Endothelial cell of umbilical vein (primary cell): ENCODE measurements around the gene MOB4. TPM values are rescaled to one million over a fixed set of nuclear protein-coding genes. Genes with fewer than 3 reads are reported as not detected.

Source experiments
- BruUV-seq: library from RNA; stranded (reverse); fragments of 400-500 nt; replicated peaks from 2 replicates; lab custom pipeline; 2021; lab: Mats Ljungman, UMichigan
- CTCF ChIA-PET: fragments of 300-600, 350-600 bp; sonication (Branson Sonifier 250); formaldehyde crosslinking; loops from one replicate; lab custom pipeline; 2021; ENCODE audit warnings: antibody characterized with exemption, inconsistent platforms; lab: Charles Lee
- POLR2A ChIA-PET: fragments of 300-600, 350-600 bp; sonication (Branson Sonifier 250); formaldehyde crosslinking; loops from one replicate; lab custom pipeline; 2021; ENCODE audit warnings: antibody characterized with exemption, inconsistent platforms; lab: Charles Lee
- DNase-seq: peaks from one replicate; pipeline ENCODE4 v3.0.0-alpha.2; 2011; ENCODE audit warnings: low read depth, low spot score
- FAIRE-seq: peaks from 2 replicates; lab custom pipeline; 2011; peaks lifted over from hg19 to GRCh38; lab: Jason Lieb, UNC
- H2AFZ ChIP-seq: 2 replicates; pipeline ENCODE4 v1.6.0; 2012; ENCODE audit warnings: low read depth, low read length, control low read depth, inconsistent platforms
- H3K27ac ChIP-seq: 2 replicates; pipeline ENCODE4 v1.5.1; 2011; ENCODE audit warnings: low read depth, mild to moderate bottlenecking, control low read depth, low read length, moderate library complexity; ENCODE audit not compliant: insufficient read depth
- H3K27me3 ChIP-seq, 2 experiments: 2 replicates each; pipeline versions ENCODE4 v1.6.0 to v1.6.1; 2011; ENCODE audit warnings: low read length in 2 of 2, mixed read lengths in 1 of 2; ENCODE audit not compliant: control insufficient read depth in 2 of 2, insufficient read depth in 2 of 2
- H3K36me3 ChIP-seq, 2 experiments: 2 replicates in 1 of 2; 3 replicates in 1 of 2; pipeline ENCODE4 v1.5.1; 2011; ENCODE audit warnings: low read length in 2 of 2, mild to moderate bottlenecking in 1 of 2, moderate library complexity in 1 of 2; ENCODE audit not compliant: control insufficient read depth in 2 of 2, insufficient read depth in 2 of 2; ENCODE audit errors: extremely low read depth in 1 of 2
- H3K4me1 ChIP-seq: 3 replicates; pipeline ENCODE4 v1.5.1; 2011; ENCODE audit warnings: mild to moderate bottlenecking, low read length; ENCODE audit not compliant: control insufficient read depth, insufficient read depth; ENCODE audit errors: extremely low read depth
- H3K4me2 ChIP-seq: 2 replicates; pipeline ENCODE4 v1.6.1; 2011; ENCODE audit warnings: low read length, control low read depth, mixed read lengths; ENCODE audit not compliant: insufficient read depth
- H3K4me3 ChIP-seq, 3 experiments: fragments of 200-600 bp in 1 of 3; sonication (generic), shearing (Covaris generic) in 1 of 3; replicated peaks in 1 of 3; 2 replicates each; pipeline ENCODE4 v1.5.1; 2011 to 2016; ENCODE audit warnings: control low read depth in 3 of 3, low read length in 3 of 3, mild to moderate bottlenecking in 2 of 3, inconsistent platforms in 1 of 3, low read depth in 1 of 3, moderate library complexity in 1 of 3; ENCODE audit not compliant: insufficient read depth in 1 of 3
- H3K79me2 ChIP-seq: 2 replicates; pipeline ENCODE4 v1.6.0; 2012; ENCODE audit warnings: low read length, inconsistent platforms; ENCODE audit not compliant: control insufficient read depth, insufficient read depth
- H3K9ac ChIP-seq: replicated peaks from 2 replicates; pipeline ENCODE3; 2011; ENCODE audit warnings: low read length, control low read depth; ENCODE audit not compliant: insufficient read depth; ENCODE audit errors: extremely low read depth
- H3K9me1 ChIP-seq: replicated peaks from 3 replicates; pipeline ENCODE4 v1.6.0; 2011; ENCODE audit warnings: mild to moderate bottlenecking, low read length; ENCODE audit not compliant: control insufficient read depth, insufficient read depth; ENCODE audit errors: extremely low read depth
- H3K9me3 ChIP-seq: replicated peaks from 2 replicates; pipeline ENCODE4 v1.5.1; 2012; ENCODE audit warnings: low read length, inconsistent platforms; ENCODE audit not compliant: control insufficient read depth, insufficient read depth
- H4K20me1 ChIP-seq: replicated peaks from 2 replicates; pipeline ENCODE3; 2011; ENCODE audit warnings: mild to moderate bottlenecking, low read length; ENCODE audit not compliant: control insufficient read depth, insufficient read depth; ENCODE audit errors: extremely low read depth
- CTCF ChIP-seq, 2 donors: IDR thresholded peaks; 1 replicate in 1 of 2; 2 replicates in 1 of 2; pipeline ENCODE4 v1.5.1; 2011; ENCODE audit warnings: low read length in 2 of 2, mild to moderate bottlenecking in 2 of 2, moderate library complexity in 2 of 2, control low read depth in 1 of 2, inconsistent platforms in 1 of 2, low read depth in 1 of 2; ENCODE audit not compliant: insufficient read depth in 1 of 2; ENCODE audit errors: extremely low read depth in 1 of 2
- EZH2 ChIP-seq: IDR thresholded peaks from 2 replicates; pipeline ENCODE4 v1.6.1; 2012; ENCODE audit warnings: borderline replicate concordance, low read depth, mild to moderate bottlenecking, moderate library complexity, low read length, inconsistent platforms; ENCODE audit not compliant: severe bottlenecking
- FOS ChIP-seq: IDR thresholded peaks from 2 replicates; pipeline ENCODE4 v1.6.1; 2011; ENCODE audit warnings: mild to moderate bottlenecking, low read length, moderate library complexity, borderline replicate concordance; ENCODE audit not compliant: insufficient read depth
- GATA2 ChIP-seq: IDR thresholded peaks from 2 replicates; pipeline ENCODE4 v1.7.0; 2011; ENCODE audit warnings: low read depth, mild to moderate bottlenecking, moderate library complexity, mixed read lengths, low read length; ENCODE audit not compliant: insufficient read length, insufficient read depth
- JUN ChIP-seq: IDR thresholded peaks from 2 replicates; pipeline ENCODE4 v1.6.1; 2011; ENCODE audit warnings: borderline replicate concordance, low read depth; ENCODE audit not compliant: insufficient read length, insufficient read depth
- MAX ChIP-seq: IDR thresholded peaks from 2 replicates; pipeline ENCODE4 v1.6.1; 2011; ENCODE audit not compliant: insufficient read depth, insufficient read length
- MYC ChIP-seq: IDR thresholded peaks from one replicate; pipeline ENCODE4 v1.6.1; 2011; ENCODE audit warnings: mild to moderate bottlenecking, low read depth, low read length
- POLR2A ChIP-seq: IDR thresholded peaks from 2 replicates; pipeline ENCODE4 v1.6.1; 2012; ENCODE audit warnings: low read depth, mild to moderate bottlenecking, control low read depth, low read length
- POLR2AphosphoS5 ChIP-seq: IDR thresholded peaks from 2 replicates; pipeline ENCODE4 v1.6.1; 2012; ENCODE audit warnings: low read depth, mild to moderate bottlenecking, control low read depth, low read length, moderate library complexity; ENCODE audit not compliant: insufficient read depth
- dilution Hi-C: fragments of 300-500 bp; cut with MboI; formaldehyde crosslinking; loops from one replicate; pipeline ENCODE4 v1.15.0; 2019; ENCODE audit warnings: low sequenced_read_pairs; ENCODE audit not compliant: extremely low pct_ligation_motif_present
- intact Hi-C: fragments of 100-400 bp; cut with micrococcal nuclease; formaldehyde crosslinking; loops from one replicate; pipeline ENCODE4 v1.10.0; 2022
- polyA plus RNA-seq, 4 experiments: library from polyadenylated mRNA; depleted of rRNA in 3 of 4; stranded (reverse) in 3 of 4; unstranded in 1 of 4; fragments of >200 nt; gene quantifications; 2 replicates each; pipeline versions ENCODE4 v1.2.1 to v1.2.3, GENCODE V29; 2011 to 2012; ENCODE audit warnings: missing spikeins in 1 of 4
- total RNA-seq: library from RNA; stranded (reverse); gene quantifications from 2 replicates; pipeline ENCODE4 v1.2.3, GENCODE V29; 2021

MOB4 gene
- total and polyA plus RNA-seq, 2 donors (not counting 3 experiments of a cell fraction or from before 2014, with no cell fraction given): 23.9 to 27.9 TPM

DNA sequence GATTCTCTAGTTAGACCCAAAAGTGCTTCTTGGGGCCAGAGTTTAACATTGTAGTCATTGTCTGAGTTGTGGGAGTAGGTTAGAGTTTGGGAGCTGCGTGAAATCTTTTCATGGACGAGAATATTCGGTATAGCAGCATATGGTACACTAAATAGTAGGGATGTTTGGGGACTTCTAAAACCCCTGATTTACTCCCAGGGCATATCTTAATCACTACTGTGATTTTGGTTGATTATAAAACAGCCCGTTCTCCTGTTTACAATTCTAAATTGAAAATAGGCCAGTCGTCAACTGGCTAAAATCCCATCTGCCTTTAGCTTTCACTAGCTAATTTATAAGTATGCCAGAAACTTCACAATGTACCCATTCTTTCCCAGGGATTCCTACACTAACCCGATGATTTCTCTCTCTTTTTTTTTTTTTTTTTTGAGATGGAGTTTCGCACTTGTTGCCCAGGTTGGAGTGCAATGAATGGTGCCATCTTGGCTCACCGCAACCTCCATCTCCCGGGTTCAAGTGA is 44.3 kb downstream of the MOB4 start:
- dilution Hi-C loops: no loop called here
- POLR2A ChIA-PET: no interaction called here
- no peak overlapping the region for H3K4me2 ChIP-seq
- TF ChIP-seq POLR2AphosphoS5 (no peak), POLR2A (no peak), MAX (no peak), JUN (no peak), FOS (no peak), GATA2 (no peak), CTCF (IDR thresholded peaks at IDR 0.05; ENCODE audit: extremely low read depth in 1 of 2, insufficient read depth in 1 of 2, low read depth in 1 of 2, low read length in 2 of 2) (no peak), EZH2 (no peak), MYC (no peak)
- BruUV-seq: no TSS peak
- no peaks in the 10 kb centered on the region for H3K9me3 ChIP-seq
- no peak overlapping the region for H3K27ac ChIP-seq
- H3K36me3 ChIP-seq: no peaks in the 10 kb centered on the region
- H3K27me3 ChIP-seq: no peaks in the 10 kb centered on the region
- no peak for DNase-seq
- CTCF ChIA-PET: no interaction called here
- FAIRE-seq: no peak
- no peak overlapping the region for H3K4me3 ChIP-seq
- no peak overlapping the region for H3K9ac ChIP-seq
- H3K79me2 ChIP-seq: no peaks in the 10 kb centered on the region
- H2AFZ ChIP-seq: no peak overlapping the region
- H4K20me1 ChIP-seq: no peaks in the 10 kb centered on the region
- no peaks in the 10 kb centered on the region for H3K9me1 ChIP-seq
- H3K4me1 ChIP-seq: peaks cover 15% of the 10 kb centered on the region
- intact Hi-C loops: no loop called here
